K562 (cell line): ENCODE results near the gene ITPR1. TPM values are rescaled to one million over a fixed set of nuclear protein-coding genes. Genes with fewer than 3 reads are reported as not detected.

Experiments
- ATAC-seq: fragments of 200-7000 bp; cut with Tn5 transposase; 3 replicates; pipeline ENCODE4 v1.9.1; 2020; ENCODE audit warnings: moderate library complexity
- BruUV-seq: library from RNA; stranded (reverse); fragments of 400-500 nt; replicated peaks from 2 replicates; lab custom pipeline; 2021; lab: Mats Ljungman, UMichigan
- CTCF ChIA-PET: fragments of 300-600 bp; formaldehyde crosslinking; extraction: SDS; loops from one replicate; lab custom pipeline; 2021; ENCODE audit warnings: low intra/inter-chr PET ratio; lab: Yijun Ruan, JAX
- POLR2A ChIA-PET: fragments of 300-600, 350-650 bp; sonication (Branson Sonifier 250); formaldehyde crosslinking; extraction: SDS; loops from one replicate; lab custom pipeline; 2021; ENCODE audit warnings: antibody characterized with exemption, inconsistent platforms; lab: Yijun Ruan, JAX
- DNase-seq, 4 experiments: peaks; one replicate each; pipeline versions ENCODE4 v3.0.0 to v3.0.0-alpha.2; 2011 to 2018; ENCODE audit warnings: low spot score in 3 of 4, mixed read lengths in 3 of 4; ENCODE audit errors: extremely low read depth in 1 of 4
- FAIRE-seq: peaks from 2 replicates; lab custom pipeline; 2011; peaks lifted over from hg19 to GRCh38; lab: Jason Lieb, UNC
- H2AFZ ChIP-seq: 2 replicates; pipeline ENCODE4 v1.6.0; 2011; ENCODE audit warnings: low read depth, low read length, control low read depth, inconsistent platforms
- H3K27ac ChIP-seq: fragments of 200-600 bp; 3 replicates; pipeline ENCODE4 v1.8.0; 2011; ENCODE audit warnings: low read depth, mild to moderate bottlenecking, control low read depth, inconsistent platforms, low read length, moderate library complexity, mixed read lengths; ENCODE audit errors: extremely low read depth
- H3K27me3 ChIP-seq, 2 experiments: fragments of 300-600 bp in 1 of 2; 2 replicates in 1 of 2; 3 replicates in 1 of 2; pipeline versions ENCODE4 v1.6.0 to v1.8.0; 2011; ENCODE audit warnings: inconsistent platforms in 2 of 2, low read length in 2 of 2, mild to moderate bottlenecking in 1 of 2, mixed read lengths in 1 of 2, moderate library complexity in 1 of 2; ENCODE audit not compliant: control insufficient read depth in 2 of 2, insufficient read depth in 2 of 2
- H3K36me3 ChIP-seq: fragments of 300-600 bp; 3 replicates; pipeline ENCODE4 v1.8.0; 2011; ENCODE audit warnings: mild to moderate bottlenecking, low read length, inconsistent platforms; ENCODE audit not compliant: control insufficient read depth, insufficient read depth
- H3K4me1 ChIP-seq, 2 experiments: fragments of 200-600 bp in 1 of 2; replicated peaks in 1 of 2; 2 replicates in 1 of 2; 3 replicates in 1 of 2; pipeline versions ENCODE4 v1.5.1 to v1.8.0; 2011; ENCODE audit warnings: inconsistent platforms in 2 of 2, low read length in 2 of 2, mild to moderate bottlenecking in 1 of 2, mixed read lengths in 1 of 2, moderate library complexity in 1 of 2; ENCODE audit not compliant: control insufficient read depth in 2 of 2, insufficient read depth in 2 of 2
- H3K4me2 ChIP-seq: 2 replicates; pipeline ENCODE4 v1.6.1; 2011; ENCODE audit warnings: low read length, control low read depth, inconsistent platforms, mixed read lengths; ENCODE audit not compliant: insufficient read depth
- H3K4me3 ChIP-seq: fragments of 200-600 bp; sonication (generic), shearing (Covaris generic); 2 replicates; pipeline ENCODE4 v1.5.1; 2016; ENCODE audit warnings: control low read depth, inconsistent platforms
- H3K79me2 ChIP-seq: fragments of 200-600 bp; 3 replicates; pipeline ENCODE4 v1.8.0; 2011; ENCODE audit warnings: low read length, inconsistent platforms; ENCODE audit not compliant: control insufficient read depth, insufficient read depth
- H3K9ac ChIP-seq, 2 experiments: 2 replicates each; pipeline versions ENCODE4 v1.6.0 to v1.6.1; 2011; ENCODE audit warnings: low read depth in 2 of 2, low read length in 2 of 2, control low read depth in 1 of 2, inconsistent platforms in 1 of 2, mild to moderate bottlenecking in 1 of 2, mixed read lengths in 1 of 2; ENCODE audit not compliant: insufficient read depth in 1 of 2
- H3K9me1 ChIP-seq: one replicate; pipeline ENCODE4 v1.6.0; 2011; ENCODE audit warnings: inconsistent platforms, mild to moderate bottlenecking, low read length, moderate library complexity; ENCODE audit not compliant: control insufficient read depth, insufficient read depth
- H3K9me3 ChIP-seq: replicated peaks from 2 replicates; pipeline ENCODE4 v1.5.1; 2011; ENCODE audit warnings: low read depth, low read length, inconsistent platforms; ENCODE audit not compliant: control insufficient read depth, insufficient read depth
- H4K20me1 ChIP-seq: replicated peaks from 2 replicates; pipeline ENCODE4 v1.6.1; 2011; ENCODE audit warnings: low read length, inconsistent platforms, mixed read lengths; ENCODE audit not compliant: control insufficient read depth, insufficient read depth
- CC2D1A ChIP-seq: fragments of 450-650 bp; IDR thresholded peaks from 2 replicates; pipeline ENCODE4 v1.6.1; 2017; ENCODE audit warnings: mild to moderate bottlenecking
- MAZ ChIP-seq, 2 experiments: fragments of 450-650 bp in 1 of 2; sonication (generic) in 1 of 2; formaldehyde crosslinking; IDR thresholded peaks in 1 of 2; conservative IDR thresholded peaks in 1 of 2; 2 replicates each; pipeline versions ENCODE4 v1.4.0 to v1.5.0; 2020; ENCODE audit warnings: mild to moderate bottlenecking in 1 of 2, missing genetic modification reagents in 1 of 2
- MXI1 ChIP-seq: IDR thresholded peaks from 2 replicates; pipeline ENCODE4 v1.6.1; 2011; ENCODE audit warnings: low read depth, mild to moderate bottlenecking, improper control_type of control experiment, low read length
- SREBF1 ChIP-seq: fragments of 150-350 bp; IDR thresholded peaks from 2 replicates; pipeline ENCODE4 v1.6.1; 2014; ENCODE audit warnings: antibody characterized with exemption, low read depth, low read length, borderline replicate concordance
- SREBF2 ChIP-seq: sonication (generic); formaldehyde crosslinking; IDR thresholded peaks from 2 replicates; pipeline ENCODE4 v1.4.0; 2020; ENCODE audit warnings: mild to moderate bottlenecking, missing genetic modification reagents
- WGBS: fragments of 100-300 bp; shearing (Covaris generic); methylation state at CpG from one replicate; pipeline ENCODE4 v1.1.6; 2016; ENCODE audit warnings: low coverage, mixed read lengths; ENCODE audit not compliant: insufficient coverage; ENCODE audit errors: missing lambda C conversion rate; 5-methylcytosine and 5-hydroxymethylcytosine counted together
- in situ Hi-C: fragments of 300-500 bp; cut with MboI; formaldehyde crosslinking; loops from 4 replicates; pipeline ENCODE4 v1.15.0; 2018; ENCODE audit warnings: inconsistent platforms, mixed read lengths
- intact Hi-C: fragments of 100-400 bp; cut with micrococcal nuclease; formaldehyde crosslinking; loops from 2 replicates; pipeline ENCODE4 v1.14.2; 2022
- polyA plus RNA-seq, 8 experiments: library from polyadenylated mRNA; depleted of rRNA in 4 of 8; stranded (reverse) in 5 of 8; unstranded in 3 of 8; fragments of >200 nt; fragmentation: Nextera tagmentation in 2 of 8; fragmentation: Illumina TruSeq in 1 of 8; extraction: Ambion mirVana in 2 of 8; extraction: Trizol in 1 of 8; gene quantifications; 2 replicates each; pipeline versions ENCODE4 v1.2.1 to v1.2.3, GENCODE V29; 2011 to 2014; ENCODE audit warnings: inconsistent platforms in 1 of 8, missing spikeins in 1 of 8
- total RNA-seq, 7 experiments: library from RNA; depleted of rRNA in 6 of 7; stranded (reverse); fragments of >200 nt in 6 of 7; fragmentation: Illumina TruSeq in 2 of 7; extraction: Trizol in 2 of 7; gene quantifications; 2 replicates each; pipeline versions ENCODE4 v1.2.1 to v1.2.3, GENCODE V29; 2011 to 2021; ENCODE audit warnings: low replicate concordance in 1 of 7
- TF ChIP-seq, protein P1 (sequence below): fragments of 450-650 bp; IDR thresholded peaks from 2 replicates; pipeline ENCODE4 v1.6.1; 2018; ENCODE audit warnings: mild to moderate bottlenecking, low read depth; ENCODE audit not compliant: partially characterized antibody
- TF ChIP-seq, protein P2 (sequence below): sonication (generic); formaldehyde crosslinking; IDR thresholded peaks from 2 replicates; pipeline ENCODE4 v1.8.0; 2022; ENCODE audit warnings: mild to moderate bottlenecking, missing genetic modification reagents
- TF ChIP-seq, protein P3 (sequence below): fragments of 450-650 bp; IDR thresholded peaks from 2 replicates; pipeline ENCODE4 v1.6.1; 2016

The ITPR1 gene
- total and polyA plus RNA-seq, 9 of the 15 experiments (the other 6 are each of a cell fraction or from before 2014, with no cell fraction given), result 22.4 to 40.0 (median 27.4) TPM

DNA sequence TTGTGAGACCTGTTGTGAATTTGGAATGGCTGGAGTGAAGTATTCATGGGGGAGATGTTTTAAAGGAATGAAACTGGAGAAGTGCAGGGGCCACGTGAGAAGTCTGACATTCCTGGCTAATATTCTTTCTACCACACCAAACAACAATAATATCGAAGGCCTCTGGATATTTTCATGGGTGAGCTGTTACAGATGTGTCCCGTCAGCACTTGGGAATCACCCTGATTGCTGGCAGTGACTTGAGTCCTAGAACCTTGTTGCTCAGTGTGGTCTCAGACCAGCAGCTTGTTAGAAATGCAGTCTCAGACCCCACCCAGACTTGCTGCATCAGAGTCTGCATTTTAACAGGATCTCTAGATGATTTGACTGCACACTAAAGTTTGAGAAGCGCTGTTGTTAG lies 113.8 kb downstream of the ITPR1 start:
- WGBS, result 45% methylated on average over 4 of the region's 4 CpGs
- no peak for DNase-seq
- Histone ChIP-seq H3K27ac (no peak overlapping the region), H3K27me3 (peaks cover 0 to 6% of the 10 kb centered on the region in 2 experiments; a peak in 1 of 5 replicates), H3K9ac (no peak overlapping the region), H2AFZ (no peak overlapping the region), H3K9me1 (no peaks in the 10 kb centered on the region), H3K4me2 (no peak overlapping the region), H3K36me3 (no peaks in the 10 kb centered on the region), H4K20me1 (no peaks in the 10 kb centered on the region; the same call in 1 of the 2 replicates), H3K4me3 (no peak overlapping the region), H3K4me1 (no peaks in the 10 kb centered on the region), H3K79me2 (no peaks in the 10 kb centered on the region), H3K9me3 (no peaks in the 10 kb centered on the region)
- ChIA-PET POLR2A (interaction anchor here (0.6 to 1.0 kb wide), 2 partner anchors 12 to 1330 kb away, joined by 3 to 4 read pairs; no protein-coding TSS in a partner anchor), CTCF (no interaction called here)
- TF ChIP-seq, protein P1, sequence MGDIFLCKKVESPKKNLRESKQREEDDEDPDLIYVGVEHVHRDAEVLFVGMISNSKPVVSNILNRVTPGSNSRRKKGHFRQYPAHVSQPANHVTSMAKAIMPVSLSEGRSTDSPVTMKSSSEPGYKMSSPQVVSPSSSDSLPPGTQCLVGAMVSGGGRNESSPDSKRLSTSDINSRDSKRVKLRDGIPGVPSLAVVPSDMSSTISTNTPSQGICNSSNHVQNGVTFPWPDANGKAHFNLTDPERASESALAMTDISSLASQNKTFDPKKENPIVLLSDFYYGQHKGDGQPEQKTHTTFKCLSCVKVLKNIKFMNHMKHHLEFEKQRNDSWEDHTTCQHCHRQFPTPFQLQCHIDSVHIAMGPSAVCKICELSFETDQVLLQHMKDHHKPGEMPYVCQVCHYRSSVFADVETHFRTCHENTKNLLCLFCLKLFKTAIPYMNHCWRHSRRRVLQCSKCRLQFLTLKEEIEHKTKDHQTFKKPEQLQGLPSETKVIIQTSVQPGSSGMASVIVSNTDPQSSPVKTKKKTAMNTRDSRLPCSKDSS, result no peak
- TF ChIP-seq, protein P2, sequence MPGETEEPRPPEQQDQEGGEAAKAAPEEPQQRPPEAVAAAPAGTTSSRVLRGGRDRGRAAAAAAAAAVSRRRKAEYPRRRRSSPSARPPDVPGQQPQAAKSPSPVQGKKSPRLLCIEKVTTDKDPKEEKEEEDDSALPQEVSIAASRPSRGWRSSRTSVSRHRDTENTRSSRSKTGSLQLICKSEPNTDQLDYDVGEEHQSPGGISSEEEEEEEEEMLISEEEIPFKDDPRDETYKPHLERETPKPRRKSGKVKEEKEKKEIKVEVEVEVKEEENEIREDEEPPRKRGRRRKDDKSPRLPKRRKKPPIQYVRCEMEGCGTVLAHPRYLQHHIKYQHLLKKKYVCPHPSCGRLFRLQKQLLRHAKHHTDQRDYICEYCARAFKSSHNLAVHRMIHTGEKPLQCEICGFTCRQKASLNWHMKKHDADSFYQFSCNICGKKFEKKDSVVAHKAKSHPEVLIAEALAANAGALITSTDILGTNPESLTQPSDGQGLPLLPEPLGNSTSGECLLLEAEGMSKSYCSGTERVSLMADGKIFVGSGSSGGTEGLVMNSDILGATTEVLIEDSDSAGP (CRISPR knock-in tag), result no peak
- TF ChIP-seq MXI1, result no peak
- no peak for TF ChIP-seq SREBF2 (CRISPR knock-in tag)
- no peak for TF ChIP-seq CC2D1A
- TF ChIP-seq MAZ (CRISPR knock-in tag; conservative IDR thresholded peaks at IDR 0.05 in 1 of 2, IDR thresholded peaks at IDR 0.05 in 1 of 2), result no peak
- no peak for TF ChIP-seq SREBF1
- TF ChIP-seq, protein P3, sequence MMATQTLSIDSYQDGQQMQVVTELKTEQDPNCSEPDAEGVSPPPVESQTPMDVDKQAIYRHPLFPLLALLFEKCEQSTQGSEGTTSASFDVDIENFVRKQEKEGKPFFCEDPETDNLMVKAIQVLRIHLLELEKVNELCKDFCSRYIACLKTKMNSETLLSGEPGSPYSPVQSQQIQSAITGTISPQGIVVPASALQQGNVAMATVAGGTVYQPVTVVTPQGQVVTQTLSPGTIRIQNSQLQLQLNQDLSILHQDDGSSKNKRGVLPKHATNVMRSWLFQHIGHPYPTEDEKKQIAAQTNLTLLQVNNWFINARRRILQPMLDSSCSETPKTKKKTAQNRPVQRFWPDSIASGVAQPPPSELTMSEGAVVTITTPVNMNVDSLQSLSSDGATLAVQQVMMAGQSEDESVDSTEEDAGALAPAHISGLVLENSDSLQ, result no peak
- no peak for FAIRE-seq
- no TSS peak for BruUV-seq
- intact Hi-C loops, result no loop called here
- in situ Hi-C loops, result no loop called here
- ATAC-seq, result no peak
